H9 (cell line): ENCODE measurements around the gene JPH2. TPM values are rescaled to one million over a fixed set of nuclear protein-coding genes. Genes with fewer than 3 reads are reported as not detected.

Experiments used
- DNase-seq: peaks from one replicate; pipeline ENCODE4 v3.0.0-alpha.2; 2017
- H2AFZ ChIP-seq: one replicate; pipeline ENCODE4 v1.6.1; 2013; ENCODE audit warnings: mild to moderate bottlenecking, low read length, control low read depth, moderate library complexity
- H2AK5ac ChIP-seq: 2 replicates; pipeline ENCODE4 v1.6.1; 2013; ENCODE audit warnings: low read length, control low read depth, mixed read lengths; ENCODE audit not compliant: insufficient read length
- H2BK120ac ChIP-seq: one replicate; pipeline ENCODE4 v1.6.1; 2013; ENCODE audit warnings: low read depth, mild to moderate bottlenecking, low read length, control low read depth, inconsistent platforms; ENCODE audit not compliant: poor library complexity, severe bottlenecking
- H2BK12ac ChIP-seq: 2 replicates; pipeline ENCODE4 v1.6.1; 2013; ENCODE audit warnings: low read length, control low read depth, mixed read lengths, low read depth; ENCODE audit not compliant: insufficient read length
- H2BK15ac ChIP-seq: 2 replicates; pipeline ENCODE4 v1.6.1; 2013; ENCODE audit warnings: low read depth, low read length, control low read depth
- H2BK20ac ChIP-seq: one replicate; pipeline ENCODE4 v1.6.1; 2013; ENCODE audit warnings: low read depth, mild to moderate bottlenecking, low read length, control low read depth, inconsistent platforms; ENCODE audit not compliant: poor library complexity, severe bottlenecking
- H2BK5ac ChIP-seq: 2 replicates; pipeline ENCODE4 v1.6.1; 2013; ENCODE audit warnings: low read length, control low read depth, mixed read lengths; ENCODE audit not compliant: insufficient read length
- H3K14ac ChIP-seq: 2 replicates; pipeline ENCODE4 v1.6.1; 2013; ENCODE audit warnings: low read length, control low read depth; ENCODE audit not compliant: insufficient read depth
- H3K18ac ChIP-seq: 2 replicates; pipeline ENCODE4 v1.6.1; 2013; ENCODE audit warnings: low read depth, mild to moderate bottlenecking, mixed read lengths, low read length, control low read depth; ENCODE audit not compliant: insufficient read length
- H3K23ac ChIP-seq: 2 replicates; pipeline ENCODE4 v1.6.1; 2013; ENCODE audit warnings: low read length, control low read depth, mixed read lengths, low read depth; ENCODE audit not compliant: insufficient read length
- H3K23me2 ChIP-seq: 2 replicates; pipeline ENCODE4 v1.6.1; 2013; ENCODE audit warnings: low read depth, mild to moderate bottlenecking, mixed read lengths, low read length, control low read depth; ENCODE audit not compliant: insufficient read length, poor library complexity, severe bottlenecking
- H3K27ac ChIP-seq: 2 replicates; pipeline ENCODE4 v1.5.1; 2013; ENCODE audit warnings: low read length, control low read depth, mixed read lengths, low read depth; ENCODE audit not compliant: insufficient read length
- H3K27me3 ChIP-seq: 2 replicates; pipeline ENCODE4 v1.6.1; 2013; ENCODE audit warnings: low read length, control low read depth, inconsistent platforms; ENCODE audit not compliant: insufficient read depth
- H3K4ac ChIP-seq: 2 replicates; pipeline ENCODE4 v1.6.1; 2013; ENCODE audit warnings: low read depth, mild to moderate bottlenecking, control low read depth, inconsistent platforms, low read length, moderate library complexity
- H3K4me1 ChIP-seq: 2 replicates; pipeline ENCODE4 v1.6.1; 2013; ENCODE audit warnings: low read length, control low read depth, inconsistent platforms; ENCODE audit not compliant: insufficient read depth
- H3K4me2 ChIP-seq: 2 replicates; pipeline ENCODE4 v1.6.1; 2013; ENCODE audit warnings: low read length, control low read depth, mixed read lengths; ENCODE audit not compliant: insufficient read length, insufficient read depth
- H3K56ac ChIP-seq: 2 replicates; pipeline ENCODE4 v1.6.1; 2013; ENCODE audit warnings: low read depth, mild to moderate bottlenecking, mixed read lengths, low read length, control low read depth; ENCODE audit not compliant: insufficient read length
- H3K79me1 ChIP-seq: 2 replicates; pipeline ENCODE4 v1.6.1; 2013; ENCODE audit warnings: low read depth, mild to moderate bottlenecking, moderate library complexity, low read length, control low read depth, inconsistent platforms; ENCODE audit not compliant: insufficient read depth, poor library complexity, severe bottlenecking
- H3K79me2 ChIP-seq: 2 replicates; pipeline ENCODE4 v1.6.1; 2013; ENCODE audit warnings: low read length, control low read depth, inconsistent platforms; ENCODE audit not compliant: insufficient read depth
- H3K9ac ChIP-seq: 2 replicates; pipeline ENCODE4 v1.6.1; 2013; ENCODE audit warnings: low read length, control low read depth, mixed read lengths; ENCODE audit not compliant: insufficient read length; ENCODE audit errors: extremely low read depth
- H3K9me3 ChIP-seq: one replicate; pipeline ENCODE4 v1.6.1; 2013; ENCODE audit warnings: low read depth, low read length, inconsistent platforms; ENCODE audit not compliant: control insufficient read depth
- H3T11ph ChIP-seq: one replicate; pipeline ENCODE4 v1.6.1; 2013; ENCODE audit warnings: mild to moderate bottlenecking, low read length, control low read depth, inconsistent platforms
- H4K20me1 ChIP-seq: one replicate; pipeline ENCODE4 v1.6.1; 2013; ENCODE audit not compliant: control insufficient read depth, insufficient read length, insufficient read depth
- H4K5ac ChIP-seq: 2 replicates; pipeline ENCODE4 v1.6.1; 2013; ENCODE audit warnings: low read depth, mild to moderate bottlenecking, mixed read lengths, low read length, control low read depth; ENCODE audit not compliant: insufficient read length
- H4K8ac ChIP-seq: replicated peaks from 2 replicates; pipeline ENCODE4 v1.6.1; 2013; ENCODE audit warnings: low read length, control low read depth, mixed read lengths, low read depth; ENCODE audit not compliant: insufficient read length
- H4K91ac ChIP-seq: 2 replicates; pipeline ENCODE4 v1.6.1; 2013; ENCODE audit warnings: low read depth, mild to moderate bottlenecking, moderate library complexity, mixed read lengths, low read length, control low read depth; ENCODE audit not compliant: insufficient read length
- H3K27ac Mint-ChIP-seq, 3 experiments: 2 replicates in 2 of 3; 3 replicates in 1 of 3; pipeline ENCODE4 v1.8.0; 2020 to 2021; ENCODE audit warnings: mixed read lengths in 3 of 3, mild to moderate bottlenecking in 1 of 3, moderate library complexity in 1 of 3
- H3K27me3 Mint-ChIP-seq: 2 replicates; pipeline ENCODE4 v1.8.0; 2021; ENCODE audit warnings: low read depth, mild to moderate bottlenecking, moderate library complexity, mixed read lengths
- H3K36me3 Mint-ChIP-seq, 3 experiments: 2 replicates in 2 of 3; 3 replicates in 1 of 3; pipeline ENCODE4 v1.8.0; 2020 to 2021; ENCODE audit warnings: low read depth in 3 of 3, mixed read lengths in 3 of 3; ENCODE audit not compliant: insufficient read depth in 1 of 3
- H3K4me1 Mint-ChIP-seq, 2 experiments: 2 replicates each; pipeline ENCODE4 v1.8.0; 2020; ENCODE audit warnings: mixed read lengths in 2 of 2
- H3K4me3 Mint-ChIP-seq, 2 experiments: 2 replicates in 1 of 2; 3 replicates in 1 of 2; pipeline ENCODE4 v1.8.0; 2020 to 2021; ENCODE audit warnings: mild to moderate bottlenecking in 2 of 2, mixed read lengths in 2 of 2, moderate library complexity in 1 of 2
- H3K9me3 Mint-ChIP-seq, 2 experiments: 2 replicates in 1 of 2; 3 replicates in 1 of 2; pipeline ENCODE4 v1.8.0; 2020; ENCODE audit warnings: mild to moderate bottlenecking in 2 of 2, mixed read lengths in 2 of 2, moderate library complexity in 1 of 2
- WGBS: extraction: QIAGEN DNeasy Blood & Tissue Kit; methylation state at CpG from one replicate; pipeline ENCODE4 v1.1.7; 2013; ENCODE audit warnings: missing lambda C conversion rate, low lambda C conversion rate, mixed read lengths; ENCODE audit not compliant: insufficient read length; ENCODE audit errors: extremely low coverage; 5-methylcytosine and 5-hydroxymethylcytosine counted together
- total RNA-seq: library from RNA; stranded (reverse); gene quantifications from 2 replicates; pipeline ENCODE4 v1.2.1, GENCODE V29; 2021
- TF ChIP-seq, protein P1 (sequence below): fragments of 200-600 bp; sonication (generic); conservative IDR thresholded peaks from 3 replicates; pipeline ENCODE4 v1.8.0; 2021; ENCODE audit warnings: antibody characterized with exemption, mild to moderate bottlenecking

The JPH2 gene
- total RNA-seq, 1 experiment from 2014 or later, result 0.31 TPM

DNA sequence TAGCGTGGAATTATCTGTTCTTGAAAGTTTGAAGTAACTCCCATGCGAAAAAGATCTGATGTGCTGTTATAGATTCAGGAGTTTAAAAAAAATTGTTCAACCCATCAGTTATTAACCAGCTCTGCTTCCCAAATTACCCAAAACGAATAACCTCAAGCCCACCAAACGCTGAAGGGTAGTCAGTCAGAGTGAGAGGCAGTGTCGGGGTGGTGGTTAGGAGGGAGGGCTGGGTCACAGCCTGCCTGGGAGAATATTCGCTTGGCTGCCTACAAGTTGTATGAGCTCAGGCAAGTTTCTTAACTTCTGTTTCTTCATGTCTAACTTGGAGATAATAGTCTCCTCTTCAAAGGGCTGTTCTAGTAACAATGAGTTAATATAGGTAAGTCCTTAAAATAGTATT lies 114.6 kb downstream of the JPH2 start:
- no peaks in the 10 kb centered on the region for H4K20me1 ChIP-seq
- H3K4me1 Mint-ChIP-seq, result peaks cover 18 to 27% of the 10 kb centered on the region in 2 experiments
- H2BK120ac ChIP-seq, result no peak overlapping the region
- no peaks in the 10 kb centered on the region for H3K23me2 ChIP-seq
- no peak overlapping the region for H3K27ac ChIP-seq
- DNase-seq, result no peak
- H3K9ac ChIP-seq, result no peak overlapping the region
- no peak overlapping the region for H3K4me3 Mint-ChIP-seq
- H2AK5ac ChIP-seq, result no peak overlapping the region
- no peaks in the 10 kb centered on the region; the same call in 1 of the 2 replicates for H3K4me1 ChIP-seq
- no peak overlapping the region for H3K4me2 ChIP-seq
- H3K36me3 Mint-ChIP-seq, result no peaks in the 10 kb centered on the region
- no peak overlapping the region for H3K18ac ChIP-seq
- no peaks in the 10 kb centered on the region; the same call in 1 of the 2 replicates for H3K27me3 Mint-ChIP-seq
- WGBS, result no CpG with 5 or more reads among the region's 6 CpGs
- no peak overlapping the region for H4K91ac ChIP-seq
- H3T11ph ChIP-seq, result no peak overlapping the region
- no peaks in the 10 kb centered on the region for H3K79me2 ChIP-seq
- TF ChIP-seq, protein P1, sequence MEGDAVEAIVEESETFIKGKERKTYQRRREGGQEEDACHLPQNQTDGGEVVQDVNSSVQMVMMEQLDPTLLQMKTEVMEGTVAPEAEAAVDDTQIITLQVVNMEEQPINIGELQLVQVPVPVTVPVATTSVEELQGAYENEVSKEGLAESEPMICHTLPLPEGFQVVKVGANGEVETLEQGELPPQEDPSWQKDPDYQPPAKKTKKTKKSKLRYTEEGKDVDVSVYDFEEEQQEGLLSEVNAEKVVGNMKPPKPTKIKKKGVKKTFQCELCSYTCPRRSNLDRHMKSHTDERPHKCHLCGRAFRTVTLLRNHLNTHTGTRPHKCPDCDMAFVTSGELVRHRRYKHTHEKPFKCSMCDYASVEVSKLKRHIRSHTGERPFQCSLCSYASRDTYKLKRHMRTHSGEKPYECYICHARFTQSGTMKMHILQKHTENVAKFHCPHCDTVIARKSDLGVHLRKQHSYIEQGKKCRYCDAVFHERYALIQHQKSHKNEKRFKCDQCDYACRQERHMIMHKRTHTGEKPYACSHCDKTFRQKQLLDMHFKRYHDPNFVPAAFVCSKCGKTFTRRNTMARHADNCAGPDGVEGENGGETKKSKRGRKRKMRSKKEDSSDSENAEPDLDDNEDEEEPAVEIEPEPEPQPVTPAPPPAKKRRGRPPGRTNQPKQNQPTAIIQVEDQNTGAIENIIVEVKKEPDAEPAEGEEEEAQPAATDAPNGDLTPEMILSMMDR, result no peak
- no peak overlapping the region for H3K27ac Mint-ChIP-seq
- H3K23ac ChIP-seq, result no peak overlapping the region
- no peak overlapping the region for H2BK20ac ChIP-seq
- H3K9me3 Mint-ChIP-seq, result no peaks in the 10 kb centered on the region
- no peaks in the 10 kb centered on the region for H3K79me1 ChIP-seq
- no peak overlapping the region for H3K14ac ChIP-seq
- no peak overlapping the region for H2BK15ac ChIP-seq
- H3K56ac ChIP-seq, result no peak overlapping the region
- no peak overlapping the region for H2BK12ac ChIP-seq
- no peak overlapping the region for H2BK5ac ChIP-seq
- H2AFZ ChIP-seq, result no peak overlapping the region
- H3K27me3 ChIP-seq, result no peaks in the 10 kb centered on the region
- no peak overlapping the region for H4K8ac ChIP-seq
- H4K5ac ChIP-seq, result no peak overlapping the region
- H3K4ac ChIP-seq, result no peak overlapping the region
- H3K9me3 ChIP-seq, result no peaks in the 10 kb centered on the region
